C1 segment of cervical spinal cord (tissue), 14 donors: ENCODE results near the gene NELL1.
"Not testable (repeated sequence)": the region's sequence is repeated elsewhere in the genome, so short reads cannot be mapped to it uniquely, and the experiment has no call there.

ENCODE experiments used
- DNase-seq, 14 donors: peaks; one replicate each; lab custom pipeline; 2025; lab: John Stamatoyannopoulos, UW

The NELL1 gene

DNA sequence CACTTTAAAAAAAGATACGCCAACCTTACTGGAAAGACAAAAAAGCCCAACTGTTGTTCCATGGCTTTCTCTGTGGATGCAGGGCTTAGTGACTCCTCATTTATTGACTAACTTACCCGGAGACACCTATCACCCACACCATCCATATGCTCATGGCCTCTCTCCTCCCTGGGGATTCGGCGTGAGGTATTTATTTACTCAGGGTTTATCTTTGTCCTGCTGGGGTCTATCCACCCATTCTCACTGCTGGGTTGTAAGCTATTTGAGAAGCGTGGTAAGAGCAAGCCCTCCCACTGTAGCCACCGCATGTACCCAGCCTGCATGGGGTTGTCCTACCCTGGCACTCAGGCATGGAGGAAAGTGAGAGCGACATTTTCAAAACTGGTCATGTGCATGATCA is 93.6 kb downstream of the NELL1 start:
- DNase-seq, result no peak

DNA sequence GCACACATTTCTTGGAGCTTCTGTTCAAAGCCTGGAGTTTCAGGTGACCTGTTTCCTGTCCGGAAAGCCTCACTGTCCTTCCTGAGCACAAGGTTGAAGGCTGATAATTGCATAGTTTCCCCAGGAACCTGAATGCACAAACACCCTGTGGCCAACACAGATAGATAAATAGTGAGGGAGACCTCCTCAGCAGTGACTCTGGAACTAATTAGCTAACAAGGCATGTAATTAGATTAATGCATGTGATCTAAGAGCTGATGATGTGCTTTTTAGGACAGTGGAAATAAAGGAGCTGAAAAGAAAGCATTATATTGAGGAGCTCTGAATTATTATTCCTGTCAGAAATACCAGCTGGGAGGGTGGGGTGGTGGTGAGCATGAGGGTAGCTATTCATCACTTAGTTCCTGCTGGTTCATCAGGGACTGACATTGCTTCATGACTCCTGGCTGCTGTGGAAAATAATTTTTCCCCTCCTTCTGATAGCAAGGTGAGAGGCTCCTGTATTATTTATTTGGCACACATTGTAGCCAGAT is 101.1 kb downstream of the NELL1 start:
- no peak for DNase-seq

DNA sequence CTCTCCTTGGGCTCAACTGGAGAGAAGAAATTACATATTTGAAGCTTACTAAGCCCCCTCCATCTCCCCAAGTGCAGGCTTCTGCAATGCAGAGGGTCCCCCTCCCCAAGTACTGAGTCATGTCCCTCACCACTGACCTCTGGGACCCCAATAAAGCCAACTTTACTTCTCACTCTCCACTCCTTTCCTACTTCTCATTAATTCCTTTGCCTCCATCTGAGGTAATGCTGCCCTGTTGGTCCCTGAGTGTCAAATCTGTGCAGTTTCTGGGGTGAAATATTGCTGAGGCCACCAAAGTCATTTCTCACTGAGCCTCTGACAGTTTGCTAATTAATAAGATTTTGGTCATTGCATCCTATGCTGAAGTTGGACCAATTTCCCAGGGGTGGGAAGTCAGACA is 101.6 kb downstream of the NELL1 start:
- DNase-seq, result no peak

DNA sequence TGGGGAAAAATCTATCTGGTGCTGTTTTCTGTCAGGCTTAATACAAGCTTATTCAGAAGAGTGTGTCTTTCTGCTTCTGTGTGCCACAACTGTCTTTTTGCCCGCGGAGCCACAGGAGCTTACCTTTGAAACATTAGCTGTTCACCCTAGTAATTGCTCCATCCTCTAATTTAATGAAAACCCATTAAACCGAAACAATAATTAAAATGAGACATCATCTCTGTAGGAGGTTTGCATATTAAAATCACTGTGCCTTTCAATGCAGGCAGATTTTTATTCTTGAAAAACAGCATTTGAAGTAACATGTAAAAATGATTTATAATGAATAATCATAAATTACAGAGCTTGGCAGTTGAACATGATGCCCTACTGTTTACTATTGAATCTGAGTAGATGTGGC is 102.3 kb downstream of the NELL1 start:
- no peak for DNase-seq

DNA sequence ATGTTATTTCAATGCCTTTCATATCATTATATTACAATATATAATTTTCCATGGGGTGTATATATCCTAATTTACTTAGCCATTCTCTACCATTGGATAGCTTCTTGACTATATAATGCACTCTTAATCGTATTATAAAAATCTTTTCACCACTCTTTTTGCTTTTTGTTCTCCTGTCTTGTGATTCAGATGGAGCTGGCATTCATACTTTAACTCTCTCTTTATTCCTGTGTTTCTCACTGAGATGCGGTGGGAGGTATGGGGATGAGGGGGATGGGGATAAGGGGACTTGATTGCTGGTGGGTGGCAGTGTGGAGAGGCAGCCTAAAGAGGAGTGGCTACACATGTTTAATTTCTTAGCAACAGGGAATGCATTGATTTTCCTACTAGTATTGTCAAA is 105.9 kb downstream of the NELL1 start:
- DNase-seq, result no peak

DNA sequence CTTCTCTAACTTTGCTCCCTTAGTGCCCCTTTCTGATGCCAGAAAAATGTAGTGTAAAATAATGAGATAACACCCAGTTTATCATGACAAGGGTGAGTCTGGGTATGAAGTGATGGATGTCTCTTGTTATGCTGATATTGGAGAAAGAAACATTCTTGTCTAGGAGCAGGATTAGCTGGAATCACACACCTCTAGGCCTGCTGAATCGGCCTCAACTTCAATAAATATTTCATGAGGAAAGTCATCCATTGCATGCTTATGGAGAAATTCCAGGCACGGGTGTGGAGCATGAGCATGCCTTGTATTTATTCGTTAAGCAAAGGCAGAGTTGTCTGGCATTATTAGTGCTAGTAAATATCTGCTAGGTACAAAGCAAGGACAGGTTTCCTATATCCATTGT is 113.4 kb downstream of the NELL1 start:
- no peak for DNase-seq

DNA sequence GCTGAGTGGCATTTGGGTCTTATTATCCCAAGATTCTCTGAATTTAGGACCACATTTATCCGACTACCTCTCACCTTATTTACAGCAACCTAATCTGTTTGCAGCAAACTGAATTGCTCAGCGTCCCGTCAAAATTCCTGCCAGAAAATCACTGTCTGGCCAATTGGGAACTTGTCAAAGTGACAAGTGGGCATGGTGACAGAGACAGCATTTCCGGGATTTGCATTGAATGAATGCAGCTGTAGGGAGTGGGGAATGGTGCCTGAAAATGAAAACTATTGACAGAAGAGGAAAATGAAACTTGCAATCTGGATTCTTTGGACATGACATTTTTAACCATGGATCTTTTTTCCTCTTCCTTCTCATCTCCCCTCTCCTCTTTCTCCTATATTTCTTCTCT is 113.8 kb downstream of the NELL1 start:
- DNase-seq, result no peak

DNA sequence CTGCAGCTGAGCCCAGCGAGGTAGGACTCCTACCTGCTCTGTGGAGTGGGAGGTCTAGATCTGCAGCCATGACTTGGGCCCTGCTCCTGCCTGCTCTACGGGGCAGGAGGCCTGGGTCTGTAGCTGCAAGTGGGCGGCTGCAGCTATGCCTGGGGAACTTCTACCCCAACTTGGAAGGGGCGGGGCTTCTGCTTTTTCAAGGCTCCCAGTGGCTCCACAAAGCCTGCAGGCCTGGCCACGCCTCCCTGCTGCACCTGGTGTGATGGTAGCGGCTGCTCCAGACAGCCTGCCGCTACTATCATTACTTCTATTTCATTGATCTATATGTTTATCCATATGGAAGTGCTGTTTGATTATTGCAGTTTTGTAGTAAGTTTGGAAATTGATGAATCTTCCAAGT is 121.2 kb downstream of the NELL1 start:
- DNase-seq, result no peak

DNA sequence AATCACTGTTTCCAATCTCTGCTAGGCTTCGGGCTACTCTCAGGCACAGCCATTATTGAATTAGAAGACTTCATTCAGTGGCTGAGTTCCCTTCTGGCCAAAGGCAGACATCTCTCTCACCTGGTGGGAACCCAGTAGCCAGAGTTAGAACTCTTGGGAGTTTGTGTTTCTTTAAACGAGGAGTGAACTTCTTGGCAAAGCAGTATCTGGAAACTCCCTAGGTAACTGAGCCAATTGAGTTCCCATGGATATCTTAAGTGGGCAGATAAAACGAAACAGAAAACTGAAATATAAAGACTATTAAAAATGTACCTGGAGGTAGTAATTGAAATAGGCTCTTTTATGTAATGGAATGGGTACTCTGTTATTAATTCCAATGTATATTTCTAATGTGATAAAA is 125.6 kb downstream of the NELL1 start:
- no peak for DNase-seq

DNA sequence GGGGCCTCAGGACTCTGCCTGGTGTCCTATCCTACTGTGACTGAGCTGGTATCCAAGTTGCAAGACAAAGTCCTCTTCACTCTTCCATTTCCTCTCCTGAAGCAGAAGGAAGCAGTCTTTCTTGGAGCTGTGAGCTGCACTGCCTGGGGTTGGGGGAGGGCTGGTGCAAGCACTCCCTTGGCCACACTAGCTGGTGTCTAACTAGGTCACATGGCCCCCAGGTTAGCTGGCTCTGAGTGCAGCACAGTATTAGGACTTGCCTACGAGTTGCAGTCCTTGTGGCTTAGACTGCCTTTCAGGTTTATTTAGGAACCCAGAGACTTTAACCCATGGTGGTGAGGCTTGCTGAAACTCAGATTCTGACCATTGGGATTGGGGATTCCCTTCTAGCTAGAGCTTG is 138.9 kb downstream of the NELL1 start:
- no peak for DNase-seq

DNA sequence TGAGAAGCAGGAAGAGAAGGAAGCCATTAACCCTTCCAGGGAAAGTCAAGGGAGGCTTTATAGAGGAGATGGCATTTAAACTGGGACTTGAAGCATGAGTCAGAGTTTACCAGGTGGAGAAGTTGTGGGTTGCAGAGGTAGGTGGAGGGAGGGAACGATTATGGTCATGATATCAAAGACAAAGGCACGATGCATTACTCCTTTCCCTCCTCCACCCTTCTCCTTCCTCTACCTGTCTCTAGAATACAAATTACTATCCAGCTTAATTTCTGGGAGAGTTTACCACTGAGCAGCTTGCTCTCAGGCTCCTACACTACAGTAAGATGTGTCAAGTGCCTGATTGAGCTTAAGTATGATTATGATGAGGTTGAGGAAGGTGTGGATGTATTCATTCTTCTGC is 151.7 kb downstream of the NELL1 start:
- no peak for DNase-seq

DNA sequence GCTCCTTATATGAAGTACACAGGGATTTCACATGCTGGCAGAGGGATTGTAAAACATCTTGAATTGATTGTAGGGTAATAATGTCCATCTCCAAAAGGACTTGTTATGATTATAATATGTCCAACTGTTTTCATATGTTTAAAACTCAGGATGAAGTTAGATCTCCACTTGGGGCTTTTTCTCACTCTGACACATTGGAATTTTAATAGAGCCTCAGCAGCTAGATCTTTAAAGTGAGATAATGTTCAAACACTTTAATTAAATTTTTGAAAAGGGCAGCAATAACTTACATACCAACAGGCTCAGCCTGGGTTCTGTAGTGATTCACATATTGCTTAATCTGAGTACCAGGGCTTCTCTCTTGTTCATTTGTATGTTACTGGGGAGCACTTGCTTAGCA is 152.1 kb downstream of the NELL1 start:
- DNase-seq, result no peak

DNA sequence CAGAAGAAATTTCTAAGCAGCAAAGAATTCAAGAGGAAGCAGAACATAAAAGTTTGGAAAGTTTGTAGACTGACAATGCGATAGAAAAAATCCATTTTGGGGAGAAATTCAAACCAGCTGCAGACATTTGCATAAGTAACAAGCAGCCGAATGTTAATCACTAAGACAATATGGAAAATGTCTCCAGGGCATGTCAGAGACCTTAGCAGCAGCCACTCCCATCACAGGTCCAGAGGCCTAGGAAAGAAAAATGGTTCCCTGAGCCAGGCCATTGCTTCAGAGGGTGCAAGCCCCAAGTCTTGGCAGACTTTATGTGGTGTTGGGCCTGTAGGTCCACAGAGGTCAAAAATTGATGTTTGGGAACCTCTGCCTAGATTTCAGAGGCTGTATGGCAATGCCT is 155.4 kb downstream of the NELL1 start:
- DNase-seq, result no peak

DNA sequence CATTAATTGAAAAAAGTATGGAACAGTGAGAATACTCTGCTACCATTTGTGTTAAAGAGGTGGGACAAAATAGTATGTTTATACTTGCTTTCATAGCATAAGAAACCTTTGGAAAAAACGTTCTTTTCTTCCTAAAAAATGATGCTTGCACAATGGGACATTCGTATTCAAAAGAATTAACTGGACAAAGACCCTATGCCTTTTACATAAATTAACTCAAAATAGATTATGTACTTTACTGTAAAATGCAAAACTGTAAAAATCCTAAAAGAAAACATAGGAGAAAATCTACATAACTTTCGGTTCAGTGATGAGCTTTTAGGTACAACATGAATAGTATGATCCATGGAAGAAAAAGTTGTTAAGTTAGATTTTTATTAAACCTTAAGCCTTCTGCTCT is 166.2 kb downstream of the NELL1 start:
- no peak for DNase-seq

DNA sequence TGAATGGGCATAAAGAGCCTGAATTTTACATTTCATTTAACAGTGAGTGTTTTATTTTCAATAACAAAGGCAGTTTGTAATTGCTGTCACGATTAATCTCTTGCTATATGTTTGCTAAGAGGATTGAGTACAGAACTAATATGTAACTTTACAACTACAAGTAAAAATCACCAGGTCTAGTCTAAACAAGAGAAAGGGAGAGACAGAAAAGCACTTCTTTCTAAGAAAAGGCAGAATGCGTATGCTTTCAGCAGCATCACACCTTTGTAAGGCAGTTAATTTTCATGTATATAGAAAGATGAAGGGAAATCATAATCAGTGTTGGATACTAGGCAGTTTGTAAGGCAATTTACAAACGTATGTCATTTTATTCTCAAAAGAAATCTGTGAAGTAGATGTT is 169.8 kb downstream of the NELL1 start:
- no peak for DNase-seq

DNA sequence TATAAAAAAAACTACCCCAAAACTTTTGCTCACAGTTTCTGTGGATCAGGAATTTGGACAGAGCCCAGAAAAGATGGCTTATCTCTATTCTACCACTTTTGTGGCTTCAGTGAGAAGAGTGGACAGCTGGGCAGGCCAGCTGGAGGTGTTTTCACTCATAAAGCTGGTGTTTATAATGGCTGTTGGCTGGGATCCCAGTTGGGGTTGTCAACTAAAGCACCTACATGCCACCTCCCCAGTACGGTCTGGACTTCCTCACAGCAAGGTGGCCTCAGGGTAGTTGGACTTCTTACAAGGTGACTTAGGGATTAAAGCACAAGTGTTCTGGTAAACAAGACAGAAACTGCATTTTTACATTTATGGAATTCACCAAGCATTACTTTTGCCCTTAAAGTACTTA is 171.0 kb downstream of the NELL1 start:
- DNase-seq, result no peak

DNA sequence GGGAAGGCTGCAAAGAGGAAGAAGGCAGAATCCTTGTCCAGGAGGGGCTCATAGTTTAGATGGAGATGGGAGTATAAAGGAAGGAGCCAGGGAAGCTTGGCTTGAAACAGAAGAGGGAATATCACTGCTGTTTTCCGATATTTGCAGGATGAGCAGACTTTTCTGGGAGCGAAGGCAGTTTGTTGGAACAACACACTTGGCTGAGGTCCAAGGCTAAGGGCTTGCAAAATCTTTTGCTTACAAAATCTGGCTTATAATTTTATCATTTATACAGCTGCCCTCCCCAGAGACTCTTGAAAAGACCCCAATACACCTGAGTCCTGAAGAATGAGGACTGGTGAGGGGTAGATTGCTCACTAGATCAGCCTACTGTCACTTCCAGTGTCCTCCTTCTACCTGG is 174.8 kb downstream of the NELL1 start:
- DNase-seq, result no peak

DNA sequence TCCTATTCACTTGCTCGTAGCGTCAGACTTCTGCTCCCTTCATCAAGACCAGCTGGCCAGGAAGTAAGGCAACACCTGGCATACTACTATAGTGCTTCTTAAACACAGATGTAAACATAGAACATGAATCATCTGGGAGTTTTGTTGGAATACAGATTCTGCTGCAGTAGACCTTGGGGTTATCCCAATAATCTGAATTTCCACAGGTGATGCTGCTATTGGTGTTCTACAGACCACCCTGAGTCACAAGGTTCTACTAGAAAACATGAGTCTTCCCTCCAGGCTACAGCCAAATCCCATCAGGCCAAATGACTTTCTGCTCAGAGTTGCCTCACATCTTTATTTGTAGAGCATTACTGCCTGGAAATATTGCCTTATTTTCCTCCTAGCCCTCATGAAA is 175.2 kb downstream of the NELL1 start:
- no peak for DNase-seq

DNA sequence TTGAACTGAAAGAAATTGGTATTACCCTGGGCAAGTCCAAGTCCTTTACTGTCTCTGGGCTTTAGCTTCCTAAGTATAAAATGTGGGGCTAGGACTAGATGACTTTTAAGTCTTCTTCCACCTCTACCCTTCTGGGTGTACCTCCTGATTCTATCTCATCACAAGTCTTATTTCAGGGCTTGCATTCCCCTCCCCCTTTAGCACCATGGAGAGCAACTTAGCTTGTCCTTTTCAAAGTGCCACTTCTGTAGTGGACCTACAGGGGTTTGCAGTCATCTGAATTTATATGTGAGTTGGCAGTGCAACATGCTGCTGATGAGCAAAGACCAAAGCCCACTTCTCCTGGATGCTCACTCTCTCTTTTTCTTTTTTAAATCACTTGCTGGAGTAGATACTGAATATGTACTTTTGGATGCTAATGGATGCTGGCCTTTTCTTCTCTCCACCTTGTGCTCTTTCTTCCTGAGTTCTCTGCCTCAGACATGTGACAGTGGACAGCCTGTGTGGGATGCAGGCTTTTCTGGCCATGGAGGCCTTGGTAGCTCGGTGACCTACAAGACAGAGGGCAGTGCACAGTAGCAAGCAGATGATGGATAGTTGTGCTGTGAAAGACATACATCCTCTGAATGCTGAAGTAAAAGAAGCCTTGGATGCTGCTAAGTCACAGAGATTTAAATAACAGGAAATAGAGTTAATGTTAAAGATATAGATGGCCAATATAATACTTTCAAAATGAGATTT is 185.0 kb downstream of the NELL1 start:
- DNase-seq, result no peak

DNA sequence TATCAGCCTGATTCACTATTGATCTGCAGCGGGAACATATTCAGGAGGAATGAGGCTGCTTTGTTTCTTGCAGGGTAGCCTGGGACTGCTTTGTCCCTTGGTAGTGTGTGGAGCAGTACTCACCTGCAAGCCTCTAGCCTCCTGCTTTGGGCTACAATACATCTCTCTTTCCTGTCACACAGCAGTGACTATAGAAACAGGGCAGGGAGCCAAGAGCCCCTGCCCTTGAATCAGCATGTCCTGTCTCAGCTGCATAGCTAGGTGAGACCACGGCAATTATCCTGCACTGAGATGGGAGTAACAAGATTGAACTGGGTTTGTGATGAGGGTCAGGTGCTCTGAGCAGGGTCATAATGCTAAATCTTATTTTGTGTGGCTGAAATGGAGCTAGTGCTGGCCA is 191.9 kb downstream of the NELL1 start:
- no peak for DNase-seq

DNA sequence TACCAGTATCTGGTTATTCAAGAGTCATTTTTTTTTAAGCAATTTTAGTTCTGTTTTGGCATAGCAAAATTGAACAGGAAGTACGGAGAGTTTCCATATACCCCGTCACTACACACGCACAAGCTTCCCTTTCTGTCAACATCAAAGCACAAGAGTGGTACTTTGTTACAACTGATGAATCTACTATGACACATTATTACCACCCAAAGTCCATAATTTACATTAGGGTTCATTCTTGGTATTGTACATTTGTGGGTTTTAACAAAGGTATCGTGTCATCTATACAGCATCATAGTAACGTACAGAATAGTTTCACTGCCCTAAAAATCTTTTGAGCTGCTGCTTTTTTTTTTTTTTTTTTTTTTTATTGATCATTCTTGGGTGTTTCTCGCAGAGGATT is 192.9 kb downstream of the NELL1 start:
- DNase-seq, result not testable (repeated sequence)

DNA sequence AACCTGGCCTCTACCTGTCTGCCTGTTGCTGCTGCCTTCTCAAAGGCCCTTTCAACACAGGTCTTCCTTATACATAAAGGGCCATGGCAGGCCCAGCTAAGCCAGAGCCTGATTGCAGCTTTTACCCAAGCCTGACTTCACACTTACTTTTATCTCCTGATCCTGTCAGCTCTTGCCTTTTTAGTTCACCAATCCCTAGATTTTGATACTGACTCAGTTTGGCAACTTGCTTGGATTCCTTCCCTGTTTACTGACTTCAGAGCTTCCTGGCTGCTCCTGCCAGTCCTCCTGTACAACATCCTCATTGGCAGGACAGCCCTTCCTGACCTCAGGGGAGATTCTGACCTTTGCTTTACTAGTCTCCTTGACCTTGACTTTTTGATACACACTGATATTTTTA is 195.2 kb downstream of the NELL1 start:
- no peak for DNase-seq

DNA sequence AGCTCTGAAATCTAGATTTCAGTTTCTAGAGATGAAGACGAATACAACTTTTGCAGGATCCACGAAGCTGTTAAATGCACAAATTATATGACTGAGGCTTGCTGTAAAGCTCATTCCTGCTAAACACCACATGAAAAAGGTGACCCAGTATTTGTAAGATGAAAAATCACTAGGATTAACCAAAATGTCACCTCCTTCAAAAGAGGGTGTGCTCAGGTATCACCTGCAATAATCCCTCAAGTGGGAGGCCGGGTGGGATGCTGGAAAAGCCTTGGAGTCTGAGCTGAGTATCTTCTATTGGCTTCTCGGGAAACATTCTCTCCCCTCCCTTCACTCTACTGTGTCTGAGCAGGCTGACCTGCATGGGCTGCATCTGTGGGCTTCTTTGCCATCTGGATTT is 195.8 kb downstream of the NELL1 start:
- no peak for DNase-seq

DNA sequence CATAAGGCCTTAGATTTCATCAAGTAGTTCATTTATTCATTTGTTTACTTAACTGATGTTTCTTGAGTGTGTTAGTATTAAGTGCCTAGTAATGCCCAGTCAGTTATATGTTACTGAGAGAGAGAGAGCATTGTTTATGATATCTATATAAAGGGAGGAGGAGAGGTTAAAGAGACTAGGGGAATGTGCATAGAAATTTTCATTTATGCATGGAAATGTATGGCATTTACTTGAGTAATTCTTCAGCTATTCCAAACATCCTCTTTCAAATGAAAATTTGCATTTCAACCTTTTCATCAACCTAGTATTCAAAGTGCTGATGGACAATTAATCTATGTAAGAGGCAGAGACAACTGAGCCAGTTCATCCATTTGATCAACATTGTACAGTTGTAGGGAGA is 199.7 kb downstream of the NELL1 start:
- DNase-seq, result no peak
